Smooth muscle cell (in vitro differentiated cells): Measurements from ENCODE around the gene CDK17. TPM values are rescaled to one million over a fixed set of nuclear protein-coding genes. Genes with fewer than 3 reads are reported as not detected.
A peak's percentile ranks its signal among the peaks of the same experiment; 100 is the strongest.
"Not testable (repeated sequence)": the region's sequence is repeated elsewhere in the genome, so short reads cannot be mapped to it uniquely, and the experiment has no call there.

Experiments used
- DNase-seq: peaks from one replicate; lab custom pipeline; 2025; ENCODE audit not compliant: unreplicated experiment; lab: John Stamatoyannopoulos, UW
- H2AFZ ChIP-seq: fragments of 200-600 bp; sonication (generic); 2 replicates; pipeline ENCODE4 v1.6.0; 2016; ENCODE audit warnings: antibody characterized with exemption, low read depth, mild to moderate bottlenecking
- H3F3A ChIP-seq: fragments of 200-600 bp; sonication (generic); 2 replicates; pipeline ENCODE4 v1.6.0; 2017; ENCODE audit warnings: antibody characterized with exemption, low read depth
- H3K27ac ChIP-seq: fragments of 200-600 bp; sonication (generic); 2 replicates; pipeline ENCODE4 v1.5.1; 2016; ENCODE audit warnings: low read depth, mild to moderate bottlenecking
- H3K27me3 ChIP-seq: fragments of 200-600 bp; sonication (generic); 2 replicates; pipeline ENCODE4 v1.6.1; 2016; ENCODE audit warnings: low read depth, mild to moderate bottlenecking
- H3K36me3 ChIP-seq: fragments of 200-600 bp; sonication (generic); 2 replicates; pipeline ENCODE4 v1.5.1; 2016; ENCODE audit warnings: low read depth
- H3K4me1 ChIP-seq: fragments of 200-600 bp; sonication (generic); 2 replicates; pipeline ENCODE4 v1.5.1; 2016; ENCODE audit warnings: low read depth
- H3K4me2 ChIP-seq: fragments of 200-600 bp; sonication (generic); 2 replicates; pipeline ENCODE4 v1.6.0; 2016; ENCODE audit warnings: mild to moderate bottlenecking
- H3K4me3 ChIP-seq: fragments of 200-600 bp; sonication (generic); 2 replicates; pipeline ENCODE4 v1.5.1; 2016; ENCODE audit warnings: mild to moderate bottlenecking
- H3K79me2 ChIP-seq: fragments of 200-600 bp; sonication (generic); 2 replicates; pipeline ENCODE4 v1.6.0; 2016; ENCODE audit warnings: low read depth, mild to moderate bottlenecking
- H3K9ac ChIP-seq: fragments of 200-600 bp; sonication (generic); 2 replicates; pipeline ENCODE4 v1.6.0; 2016; ENCODE audit warnings: low read depth
- H3K9me3 ChIP-seq: fragments of 200-600 bp; sonication (generic); replicated peaks from 2 replicates; pipeline ENCODE4 v1.5.1; 2016; ENCODE audit warnings: low read depth
- H4K20me1 ChIP-seq: fragments of 200-600 bp; sonication (generic); 2 replicates; pipeline ENCODE4 v1.6.0; 2016; ENCODE audit warnings: low read depth
- WGBS: methylation state at CpG from one replicate; pipeline ENCODE4 v1.1.7; 2016; ENCODE audit warnings: low lambda C conversion rate; 5-methylcytosine and 5-hydroxymethylcytosine counted together
- polyA plus RNA-seq: library from polyadenylated mRNA; unstranded; fragments of >200 nt; fragmentation: Nextera tagmentation; extraction: Ambion mirVana; gene quantifications from 2 replicates; pipeline ENCODE4 v1.2.1, GENCODE V29; 2016
- total RNA-seq: library from RNA; depleted of rRNA; stranded (reverse); fragments of >200 nt; gene quantifications from 2 replicates; pipeline ENCODE4 v1.2.3, GENCODE V29; 2014
- TF ChIP-seq, protein P1 (sequence below): fragments of 200-600 bp; sonication (generic); IDR thresholded peaks from 2 replicates; pipeline ENCODE4 v1.5.1; 2017; ENCODE audit warnings: borderline replicate concordance, mild to moderate bottlenecking, antibody characterized with exemption; ENCODE audit not compliant: insufficient read depth, poor library complexity, severe bottlenecking

The CDK17 gene
- total and polyA plus RNA-seq, 2 experiments from 2014 or later, result 16.0 to 49.8 TPM

DNA sequence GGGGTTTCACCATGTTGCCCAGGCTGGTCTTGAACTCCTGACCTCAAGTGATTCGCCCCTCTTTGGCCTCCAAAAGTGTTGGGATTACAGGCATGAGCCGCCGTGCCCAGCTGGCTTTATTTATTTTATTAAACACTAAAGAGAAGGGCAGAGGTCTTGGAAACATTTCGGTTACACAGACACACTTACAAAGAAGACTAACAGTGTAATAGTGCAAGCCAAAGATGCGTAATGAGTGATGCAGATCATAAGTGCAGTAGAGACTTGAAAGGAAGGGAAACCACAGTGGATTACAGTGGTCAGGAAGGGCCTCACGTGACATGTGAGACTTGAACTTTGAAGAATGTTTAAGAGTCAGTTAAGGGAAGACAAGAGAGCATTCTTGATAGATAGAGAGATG, 33.9 kb upstream of the CDK17 start:
- H3K9ac ChIP-seq, result peak overlapping the region; percentile 15
- TF ChIP-seq, protein P1, sequence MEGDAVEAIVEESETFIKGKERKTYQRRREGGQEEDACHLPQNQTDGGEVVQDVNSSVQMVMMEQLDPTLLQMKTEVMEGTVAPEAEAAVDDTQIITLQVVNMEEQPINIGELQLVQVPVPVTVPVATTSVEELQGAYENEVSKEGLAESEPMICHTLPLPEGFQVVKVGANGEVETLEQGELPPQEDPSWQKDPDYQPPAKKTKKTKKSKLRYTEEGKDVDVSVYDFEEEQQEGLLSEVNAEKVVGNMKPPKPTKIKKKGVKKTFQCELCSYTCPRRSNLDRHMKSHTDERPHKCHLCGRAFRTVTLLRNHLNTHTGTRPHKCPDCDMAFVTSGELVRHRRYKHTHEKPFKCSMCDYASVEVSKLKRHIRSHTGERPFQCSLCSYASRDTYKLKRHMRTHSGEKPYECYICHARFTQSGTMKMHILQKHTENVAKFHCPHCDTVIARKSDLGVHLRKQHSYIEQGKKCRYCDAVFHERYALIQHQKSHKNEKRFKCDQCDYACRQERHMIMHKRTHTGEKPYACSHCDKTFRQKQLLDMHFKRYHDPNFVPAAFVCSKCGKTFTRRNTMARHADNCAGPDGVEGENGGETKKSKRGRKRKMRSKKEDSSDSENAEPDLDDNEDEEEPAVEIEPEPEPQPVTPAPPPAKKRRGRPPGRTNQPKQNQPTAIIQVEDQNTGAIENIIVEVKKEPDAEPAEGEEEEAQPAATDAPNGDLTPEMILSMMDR, result no peak
- peaks cover 8% of the 10 kb centered on the region for H3K4me1 ChIP-seq
- WGBS, result 24% methylated on average over 6 of the region's 6 CpGs
- H3K27me3 ChIP-seq, result no peaks in the 10 kb centered on the region
- no peaks in the 10 kb centered on the region for H3K36me3 ChIP-seq
- H3K9me3 ChIP-seq, result no peaks in the 10 kb centered on the region
- H3F3A ChIP-seq, result peaks cover 27% of the 10 kb centered on the region
- H3K4me3 ChIP-seq, result no peak overlapping the region
- no peaks in the 10 kb centered on the region for H3K79me2 ChIP-seq
- no peaks in the 10 kb centered on the region for H4K20me1 ChIP-seq
- DNase-seq, result no peak
- peak overlapping the region; percentile 78 for H3K27ac ChIP-seq
- no peak overlapping the region for H2AFZ ChIP-seq
- H3K4me2 ChIP-seq, result no peak overlapping the region

DNA sequence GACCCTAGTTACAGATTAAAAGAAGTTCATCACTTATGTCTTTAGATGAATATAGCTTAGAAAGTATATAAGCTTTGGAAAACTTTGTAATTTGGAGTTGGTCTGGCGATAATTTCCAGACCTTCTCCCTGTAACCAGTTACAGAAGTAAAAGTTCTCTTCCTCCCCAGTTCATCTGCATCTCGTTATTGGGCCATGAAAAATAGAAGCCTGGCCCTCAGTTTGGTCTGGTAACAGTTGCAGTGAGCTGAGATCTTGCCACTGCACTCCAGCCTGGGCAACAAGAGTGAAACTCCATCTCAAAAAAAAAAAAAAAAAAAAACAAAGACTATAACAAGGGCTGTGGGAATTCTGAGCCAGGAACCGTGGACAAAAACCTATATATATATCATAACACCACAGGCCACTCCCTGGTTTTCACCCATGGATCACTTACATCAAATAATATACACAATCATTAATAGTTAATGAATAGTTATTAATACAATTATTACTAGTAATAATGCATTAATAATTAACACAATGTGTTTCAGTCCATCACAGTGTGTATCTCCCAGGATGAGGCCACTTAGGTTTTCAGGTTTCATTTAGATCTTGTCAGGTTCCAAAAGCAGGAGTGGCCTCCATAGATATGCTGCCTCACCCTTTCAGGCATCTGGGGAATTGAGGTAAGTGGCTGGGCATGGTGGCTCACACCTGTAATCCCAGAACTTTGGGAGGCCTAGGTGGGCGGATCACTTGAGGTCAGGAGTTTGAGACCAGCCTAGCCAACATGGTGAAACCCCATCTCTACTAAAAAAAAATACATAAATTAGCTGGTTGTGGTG, 32.5 kb upstream of the CDK17 start:
- not testable (repeated sequence) for H4K20me1 ChIP-seq, DNase-seq, H3K9ac ChIP-seq, H3K36me3 ChIP-seq, H3K4me3 ChIP-seq, H2AFZ ChIP-seq, H3K27ac ChIP-seq, H3K27me3 ChIP-seq, H3K4me2 ChIP-seq, H3K79me2 ChIP-seq, H3K9me3 ChIP-seq
- Histone ChIP-seq H3K4me1 (peaks cover 20% of the 10 kb centered on the region), H3F3A (peaks cover 41% of the 10 kb centered on the region)
- 92% methylated on average over 4 of the region's 4 CpGs for WGBS

DNA sequence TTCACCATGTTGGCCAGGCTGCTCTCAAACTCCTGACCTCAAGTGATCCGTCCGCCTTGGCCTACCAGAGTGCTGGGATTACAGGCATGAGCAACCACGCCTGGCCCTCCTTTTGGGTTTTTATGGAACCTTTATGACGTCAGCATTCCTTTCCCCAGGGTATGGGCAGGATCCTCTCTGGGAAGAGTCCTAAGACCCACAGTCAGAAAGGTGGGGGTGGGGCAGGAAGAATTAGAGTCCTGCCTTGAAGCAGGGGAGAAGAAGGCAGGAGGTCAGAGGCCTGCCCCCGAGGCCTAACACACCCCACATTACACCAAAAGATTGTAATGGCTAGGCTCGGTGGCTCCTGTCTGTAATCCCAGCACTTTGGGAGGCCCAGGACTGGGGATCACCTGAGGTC, 30.8 kb upstream of the CDK17 start:
- no peaks in the 10 kb centered on the region for H4K20me1 ChIP-seq
- H3K27me3 ChIP-seq, result no peaks in the 10 kb centered on the region
- no peak overlapping the region for H3K4me2 ChIP-seq
- no peak overlapping the region for H3K27ac ChIP-seq
- H3K9me3 ChIP-seq, result no peaks in the 10 kb centered on the region
- no peak for DNase-seq
- peaks cover 29% of the 10 kb centered on the region for H3K4me1 ChIP-seq
- H3K9ac ChIP-seq, result no peak overlapping the region
- H3K4me3 ChIP-seq, result no peak overlapping the region
- WGBS, result 66% methylated on average over 6 of the region's 6 CpGs
- TF ChIP-seq, protein P1, result no peak
- peaks cover 49% of the 10 kb centered on the region for H3F3A ChIP-seq
- no peaks in the 10 kb centered on the region for H3K36me3 ChIP-seq
- no peaks in the 10 kb centered on the region for H3K79me2 ChIP-seq
- no peak overlapping the region for H2AFZ ChIP-seq

DNA sequence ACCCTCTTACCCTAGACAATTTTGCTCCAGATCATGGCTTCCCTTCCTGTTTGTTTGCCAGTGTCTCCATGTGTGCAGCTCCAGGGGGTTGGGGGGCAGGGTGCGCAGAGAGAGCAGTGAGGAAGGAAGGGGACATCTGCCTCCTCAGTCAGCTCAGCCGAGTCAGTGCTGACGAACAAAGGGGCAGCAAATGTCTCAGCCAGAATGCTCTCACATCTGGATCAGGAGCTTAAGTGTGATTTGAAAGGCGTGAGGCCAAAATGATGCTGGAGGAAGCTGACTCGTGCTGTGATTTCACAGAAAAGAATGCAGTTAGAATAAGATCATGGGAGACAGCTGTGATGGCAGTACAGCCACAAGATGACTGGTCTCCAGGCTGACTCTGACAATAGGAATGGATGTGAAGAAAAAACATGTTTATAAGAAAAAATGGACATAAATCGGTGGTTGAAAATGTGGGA, 27.1 kb upstream of the CDK17 start:
- no peaks in the 10 kb centered on the region for H4K20me1 ChIP-seq
- 7% methylated on average over 6 of the region's 6 CpGs for WGBS
- H3K36me3 ChIP-seq, result no peaks in the 10 kb centered on the region
- H3K4me1 ChIP-seq, result peaks cover 29% of the 10 kb centered on the region
- TF ChIP-seq, protein P1, result no peak
- peak; percentile 52 for DNase-seq
- H3K9me3 ChIP-seq, result no peaks in the 10 kb centered on the region
- H3K4me2 ChIP-seq, result peak overlapping the region; percentile 34
- peak overlapping the region; percentile 99 for H3K27ac ChIP-seq
- peaks cover 31% of the 10 kb centered on the region for H3F3A ChIP-seq
- peak overlapping the region; percentile 94 for H3K9ac ChIP-seq
- no peak overlapping the region for H3K4me3 ChIP-seq
- no peaks in the 10 kb centered on the region for H3K79me2 ChIP-seq
- H3K27me3 ChIP-seq, result no peaks in the 10 kb centered on the region
- no peak overlapping the region for H2AFZ ChIP-seq
